K562 (cell line): ENCODE data around the gene DENND2C. TPM values are rescaled to one million over a fixed set of nuclear protein-coding genes. Genes with fewer than 3 reads are reported as not detected.

Experiments
- ATAC-seq: fragments of 200-7000 bp; cut with Tn5 transposase; 3 replicates; pipeline ENCODE4 v1.9.1; 2020; ENCODE audit warnings: moderate library complexity
- BruUV-seq: library from RNA; stranded (reverse); fragments of 400-500 nt; replicated peaks from 2 replicates; lab custom pipeline; 2021; lab: Mats Ljungman, UMichigan
- CTCF ChIA-PET: fragments of 300-600 bp; formaldehyde crosslinking; extraction: SDS; loops from one replicate; lab custom pipeline; 2021; ENCODE audit warnings: low intra/inter-chr PET ratio; lab: Yijun Ruan, JAX
- POLR2A ChIA-PET: fragments of 300-600, 350-650 bp; sonication (Branson Sonifier 250); formaldehyde crosslinking; extraction: SDS; loops from one replicate; lab custom pipeline; 2021; ENCODE audit warnings: antibody characterized with exemption, inconsistent platforms; lab: Yijun Ruan, JAX
- DNase-seq, 4 experiments: peaks; one replicate each; pipeline versions ENCODE4 v3.0.0 to v3.0.0-alpha.2; 2011 to 2018; ENCODE audit warnings: low spot score in 3 of 4, mixed read lengths in 3 of 4; ENCODE audit errors: extremely low read depth in 1 of 4
- FAIRE-seq: peaks from 2 replicates; lab custom pipeline; 2011; peaks lifted over from hg19 to GRCh38; lab: Jason Lieb, UNC
- H2AFZ ChIP-seq: 2 replicates; pipeline ENCODE4 v1.6.0; 2011; ENCODE audit warnings: low read depth, low read length, control low read depth, inconsistent platforms
- H3K27ac ChIP-seq: fragments of 200-600 bp; 3 replicates; pipeline ENCODE4 v1.8.0; 2011; ENCODE audit warnings: low read depth, mild to moderate bottlenecking, control low read depth, inconsistent platforms, low read length, moderate library complexity, mixed read lengths; ENCODE audit errors: extremely low read depth
- H3K27me3 ChIP-seq, 2 experiments: fragments of 300-600 bp in 1 of 2; 2 replicates in 1 of 2; 3 replicates in 1 of 2; pipeline versions ENCODE4 v1.6.0 to v1.8.0; 2011; ENCODE audit warnings: inconsistent platforms in 2 of 2, low read length in 2 of 2, mild to moderate bottlenecking in 1 of 2, mixed read lengths in 1 of 2, moderate library complexity in 1 of 2; ENCODE audit not compliant: control insufficient read depth in 2 of 2, insufficient read depth in 2 of 2
- H3K36me3 ChIP-seq: fragments of 300-600 bp; 3 replicates; pipeline ENCODE4 v1.8.0; 2011; ENCODE audit warnings: mild to moderate bottlenecking, low read length, inconsistent platforms; ENCODE audit not compliant: control insufficient read depth, insufficient read depth
- H3K4me1 ChIP-seq, 2 experiments: fragments of 200-600 bp in 1 of 2; replicated peaks in 1 of 2; 2 replicates in 1 of 2; 3 replicates in 1 of 2; pipeline versions ENCODE4 v1.5.1 to v1.8.0; 2011; ENCODE audit warnings: inconsistent platforms in 2 of 2, low read length in 2 of 2, mild to moderate bottlenecking in 1 of 2, mixed read lengths in 1 of 2, moderate library complexity in 1 of 2; ENCODE audit not compliant: control insufficient read depth in 2 of 2, insufficient read depth in 2 of 2
- H3K4me2 ChIP-seq: 2 replicates; pipeline ENCODE4 v1.6.1; 2011; ENCODE audit warnings: low read length, control low read depth, inconsistent platforms, mixed read lengths; ENCODE audit not compliant: insufficient read depth
- H3K4me3 ChIP-seq: fragments of 200-600 bp; sonication (generic), shearing (Covaris generic); 2 replicates; pipeline ENCODE4 v1.5.1; 2016; ENCODE audit warnings: control low read depth, inconsistent platforms
- H3K79me2 ChIP-seq: fragments of 200-600 bp; 3 replicates; pipeline ENCODE4 v1.8.0; 2011; ENCODE audit warnings: low read length, inconsistent platforms; ENCODE audit not compliant: control insufficient read depth, insufficient read depth
- H3K9ac ChIP-seq, 2 experiments: 2 replicates each; pipeline versions ENCODE4 v1.6.0 to v1.6.1; 2011; ENCODE audit warnings: low read depth in 2 of 2, low read length in 2 of 2, control low read depth in 1 of 2, inconsistent platforms in 1 of 2, mild to moderate bottlenecking in 1 of 2, mixed read lengths in 1 of 2; ENCODE audit not compliant: insufficient read depth in 1 of 2
- H3K9me1 ChIP-seq: one replicate; pipeline ENCODE4 v1.6.0; 2011; ENCODE audit warnings: inconsistent platforms, mild to moderate bottlenecking, low read length, moderate library complexity; ENCODE audit not compliant: control insufficient read depth, insufficient read depth
- H3K9me3 ChIP-seq: replicated peaks from 2 replicates; pipeline ENCODE4 v1.5.1; 2011; ENCODE audit warnings: low read depth, low read length, inconsistent platforms; ENCODE audit not compliant: control insufficient read depth, insufficient read depth
- H4K20me1 ChIP-seq: replicated peaks from 2 replicates; pipeline ENCODE4 v1.6.1; 2011; ENCODE audit warnings: low read length, inconsistent platforms, mixed read lengths; ENCODE audit not compliant: control insufficient read depth, insufficient read depth
- ARID2 ChIP-seq: fragments of 450-650 bp; IDR thresholded peaks from 2 replicates; pipeline ENCODE4 v1.6.1; 2017; ENCODE audit warnings: antibody characterized with exemption, mild to moderate bottlenecking
- BCL6 ChIP-seq: fragments of 250-450 bp; sonication (Bioruptor Pico); IDR thresholded peaks from 2 replicates; pipeline ENCODE4 v1.4.0; 2020
- ESRRA ChIP-seq: fragments of 450-650 bp; IDR thresholded peaks from 2 replicates; pipeline ENCODE4 v1.6.1; 2014; ENCODE audit warnings: low read depth, mild to moderate bottlenecking, moderate library complexity, borderline replicate concordance
- IRF2 ChIP-seq: sonication (generic); formaldehyde crosslinking; IDR thresholded peaks from 2 replicates; pipeline ENCODE4 v1.8.1; 2022; ENCODE audit warnings: mild to moderate bottlenecking, missing genetic modification reagents
- JUNB ChIP-seq: fragments of 450-650 bp; formaldehyde crosslinking; conservative IDR thresholded peaks from 2 replicates; pipeline ENCODE4 v1.4.0; 2020; ENCODE audit warnings: mild to moderate bottlenecking
- NKRF ChIP-seq: fragments of 450-650 bp; IDR thresholded peaks from 2 replicates; pipeline ENCODE4 v1.6.1; 2016; ENCODE audit warnings: borderline replicate concordance
- NUFIP1 ChIP-seq: fragments of 450-650 bp; IDR thresholded peaks from 2 replicates; pipeline ENCODE4 v1.6.1; 2018; ENCODE audit not compliant: partially characterized antibody
- PCBP2 ChIP-seq: fragments of 200-400 bp; formaldehyde crosslinking; IDR thresholded peaks from 2 replicates; pipeline ENCODE4 v1.6.1; 2018; ENCODE audit warnings: low read length, low read depth, mild to moderate bottlenecking, moderate library complexity; ENCODE audit not compliant: poor library complexity, severe bottlenecking
- RBBP5 ChIP-seq: fragments of 200-600 bp; sonication (generic); IDR thresholded peaks from 2 replicates; pipeline ENCODE4 v1.6.1; 2012; ENCODE audit warnings: borderline replicate concordance, mild to moderate bottlenecking, low read length, control low read depth, inconsistent platforms; ENCODE audit not compliant: insufficient read depth, poor library complexity, severe bottlenecking
- SNRNP70 ChIP-seq: fragments of 200-400 bp; formaldehyde crosslinking; optimal IDR thresholded peaks from 2 replicates; pipeline ENCODE3; 2017; ENCODE audit warnings: low read depth, low read length
- TAL1 ChIP-seq: fragments of 450-650 bp; IDR thresholded peaks from 2 replicates; pipeline ENCODE4 v1.6.1; 2016; ENCODE audit warnings: mild to moderate bottlenecking
- TARDBP ChIP-seq: fragments of 450-650 bp; IDR thresholded peaks from 2 replicates; pipeline ENCODE4 v1.6.1; 2016
- TEAD1 ChIP-seq, 2 experiments: fragments of 450-650 bp in 1 of 2; sonication (generic) in 1 of 2; formaldehyde crosslinking; IDR thresholded peaks; 2 replicates each; pipeline versions ENCODE4 v1.4.0 to v1.8.0; 2020 to 2022; ENCODE audit warnings: mild to moderate bottlenecking in 2 of 2, missing genetic modification reagents in 1 of 2
- ZBTB2 ChIP-seq: fragments of 450-650 bp; IDR thresholded peaks from 2 replicates; pipeline ENCODE4 v1.6.1; 2016; ENCODE audit warnings: antibody characterized with exemption
- ZFP36 ChIP-seq: fragments of 150-350 bp; IDR thresholded peaks from 2 replicates; pipeline ENCODE4 v1.6.1; 2018; ENCODE audit warnings: low read length, low read depth; ENCODE audit not compliant: partially characterized antibody
- ZNF282 ChIP-seq: sonication (generic); formaldehyde crosslinking; IDR thresholded peaks from 2 replicates; pipeline ENCODE4 v1.8.1; 2023; ENCODE audit warnings: missing genetic modification reagents
- ZNF436 ChIP-seq: fragments of 250-450, 450-650 bp; sonication (Bioruptor Pico); formaldehyde crosslinking; IDR thresholded peaks from 2 replicates; pipeline ENCODE4 v1.7.0; 2020; ENCODE audit warnings: mild to moderate bottlenecking
- WGBS: fragments of 100-300 bp; shearing (Covaris generic); methylation state at CpG from one replicate; pipeline ENCODE4 v1.1.6; 2016; ENCODE audit warnings: low coverage, mixed read lengths; ENCODE audit not compliant: insufficient coverage; ENCODE audit errors: missing lambda C conversion rate; 5-methylcytosine and 5-hydroxymethylcytosine counted together
- in situ Hi-C: fragments of 300-500 bp; cut with MboI; formaldehyde crosslinking; loops from 4 replicates; pipeline ENCODE4 v1.15.0; 2018; ENCODE audit warnings: inconsistent platforms, mixed read lengths
- intact Hi-C: fragments of 100-400 bp; cut with micrococcal nuclease; formaldehyde crosslinking; loops from 2 replicates; pipeline ENCODE4 v1.14.2; 2022
- polyA plus RNA-seq, 8 experiments: library from polyadenylated mRNA; depleted of rRNA in 4 of 8; stranded (reverse) in 5 of 8; unstranded in 3 of 8; fragments of >200 nt; fragmentation: Nextera tagmentation in 2 of 8; fragmentation: Illumina TruSeq in 1 of 8; extraction: Ambion mirVana in 2 of 8; extraction: Trizol in 1 of 8; gene quantifications; 2 replicates each; pipeline versions ENCODE4 v1.2.1 to v1.2.3, GENCODE V29; 2011 to 2014; ENCODE audit warnings: inconsistent platforms in 1 of 8, missing spikeins in 1 of 8
- total RNA-seq, 7 experiments: library from RNA; depleted of rRNA in 6 of 7; stranded (reverse); fragments of >200 nt in 6 of 7; fragmentation: Illumina TruSeq in 2 of 7; extraction: Trizol in 2 of 7; gene quantifications; 2 replicates each; pipeline versions ENCODE4 v1.2.1 to v1.2.3, GENCODE V29; 2011 to 2021; ENCODE audit warnings: low replicate concordance in 1 of 7
- TF ChIP-seq, protein P1 (sequence below): conservative IDR thresholded peaks from 2 replicates; pipeline ENCODE4 v1.6.1; 2011; ENCODE audit warnings: low read depth, mild to moderate bottlenecking, low read length; ENCODE audit not compliant: control insufficient read depth

DENND2C gene
- total and polyA plus RNA-seq, 9 of the 15 experiments (the other 6 are each of a cell fraction or from before 2014, with no cell fraction given): 0.03 to 0.25 (median 0.14) TPM

- no peak overlapping the region for H2AFZ ChIP-seq
- no peaks in the 10 kb centered on the region for H4K20me1 ChIP-seq
- ATAC-seq (no peak), FAIRE-seq (no peak), DNase-seq (no peak)
- H3K27me3 ChIP-seq: no peaks in the 10 kb centered on the region
- no peaks in the 10 kb centered on the region for H3K9me1 ChIP-seq
- no peaks in the 10 kb centered on the region for H3K9me3 ChIP-seq
- no peak overlapping the region for H3K4me2 ChIP-seq
- no peaks in the 10 kb centered on the region for H3K36me3 ChIP-seq
- no peaks in the 10 kb centered on the region for H3K79me2 ChIP-seq
- H3K27ac ChIP-seq: no peak overlapping the region
- in situ Hi-C loops: no loop called here
- no TSS peak for BruUV-seq
- 44% methylated on average over 6 of the region's 6 CpGs for WGBS
- ChIA-PET POLR2A (interaction anchor here (0.6 to 1.2 kb wide), 2 partner anchors 21 to 26 kb away, joined by 3 read pairs; no protein-coding TSS in a partner anchor), CTCF (no interaction called here)
- intact Hi-C loops: no loop called here
- TF ChIP-seq NKRF: no peak
- no peak for TF ChIP-seq RBBP5
- TF ChIP-seq NUFIP1: no peak
- TF ChIP-seq ZBTB2: no peak
- TF ChIP-seq ZFP36: no peak
- TF ChIP-seq TAL1: no peak
- TF ChIP-seq BCL6 (CRISPR knock-in tag): no peak
- TF ChIP-seq, protein P1, sequence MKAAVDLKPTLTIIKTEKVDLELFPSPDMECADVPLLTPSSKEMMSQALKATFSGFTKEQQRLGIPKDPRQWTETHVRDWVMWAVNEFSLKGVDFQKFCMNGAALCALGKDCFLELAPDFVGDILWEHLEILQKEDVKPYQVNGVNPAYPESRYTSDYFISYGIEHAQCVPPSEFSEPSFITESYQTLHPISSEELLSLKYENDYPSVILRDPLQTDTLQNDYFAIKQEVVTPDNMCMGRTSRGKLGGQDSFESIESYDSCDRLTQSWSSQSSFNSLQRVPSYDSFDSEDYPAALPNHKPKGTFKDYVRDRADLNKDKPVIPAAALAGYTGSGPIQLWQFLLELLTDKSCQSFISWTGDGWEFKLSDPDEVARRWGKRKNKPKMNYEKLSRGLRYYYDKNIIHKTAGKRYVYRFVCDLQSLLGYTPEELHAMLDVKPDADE: no peak
- no peak for TF ChIP-seq SNRNP70
- no peak for TF ChIP-seq TEAD1 (CRISPR knock-in tag; IDR thresholded peaks at IDR 0.05)
- TF ChIP-seq ARID2: no peak
- no peak for TF ChIP-seq JUNB (CRISPR knock-in tag)
- TF ChIP-seq ZNF436 (CRISPR knock-in tag): no peak
- TF ChIP-seq TARDBP: no peak
- no peak for TF ChIP-seq ESRRA
- no peak for TF ChIP-seq PCBP2
- TF ChIP-seq ZNF282 (CRISPR knock-in tag): no peak
- no peak for TF ChIP-seq IRF2
- no peaks in the 10 kb centered on the region for H3K4me1 ChIP-seq
- H3K9ac ChIP-seq: no peak overlapping the region
- H3K4me3 ChIP-seq: no peak overlapping the region
Observed at GRCh38 chr1:114540821-114541220, 129.0 kb downstream of the DENND2C start.
